Glomerular visceral epithelial cell (primary cell): ENCODE data around the gene OTOP1.
"Not testable (repeated sequence)": the region's sequence is repeated elsewhere in the genome, so short reads cannot be mapped to it uniquely, and the experiment has no call there.

Experiments used
- DNase-seq: peaks from one replicate; pipeline ENCODE4 v3.0.0-alpha.2; 2016; ENCODE audit errors: extremely low spot score

Gene OTOP1

DNA sequence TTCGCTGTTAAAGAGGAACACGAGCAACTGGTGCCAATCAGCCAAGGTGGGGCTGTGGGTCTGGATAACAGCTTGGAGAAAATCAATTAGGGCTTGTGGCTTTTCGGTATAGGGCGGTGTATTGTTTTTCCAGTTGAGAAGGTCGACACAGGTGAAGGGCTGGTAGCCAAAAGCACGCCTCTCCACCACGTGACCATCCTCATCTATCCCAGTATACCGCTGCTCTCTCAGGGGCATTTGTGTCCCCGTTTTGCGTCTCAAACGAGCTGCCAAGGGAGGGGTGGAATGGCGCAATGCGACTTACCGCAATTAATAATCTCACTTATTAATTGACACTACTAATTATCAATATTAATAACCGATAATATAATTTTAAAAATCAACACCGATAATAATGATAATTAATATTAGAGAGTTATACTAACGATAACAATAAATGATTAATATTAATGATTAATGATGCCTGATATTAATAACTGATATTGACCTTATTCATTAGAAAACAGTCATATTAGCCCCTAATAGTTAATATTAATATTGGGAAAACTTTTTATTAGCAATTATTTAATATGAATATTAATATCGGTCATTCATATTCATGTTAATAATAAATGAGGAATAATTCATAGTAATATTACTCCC, 62.1 kb downstream of the OTOP1 start:
- not testable (repeated sequence) for DNase-seq

DNA sequence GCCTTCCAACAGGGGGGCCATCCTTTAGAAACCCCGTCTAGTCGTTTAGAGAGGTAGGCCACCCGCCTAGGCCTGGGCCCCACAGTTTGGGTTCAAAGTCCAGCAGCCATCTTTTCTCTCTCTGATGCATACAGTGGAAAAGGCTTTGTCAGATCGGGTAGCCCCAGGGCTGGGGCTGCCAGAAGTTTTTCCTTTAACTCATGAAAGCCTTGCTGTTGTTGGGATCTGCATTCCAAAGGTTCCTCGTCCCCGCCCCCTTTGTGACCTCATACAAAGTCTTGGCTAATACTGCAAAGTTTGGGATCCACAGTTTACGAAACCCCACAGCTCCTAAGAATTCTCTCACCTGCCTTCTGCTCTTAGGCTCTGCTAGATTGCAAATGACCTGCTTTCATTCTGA, 64.5 kb downstream of the OTOP1 start:
- not testable (repeated sequence) for DNase-seq

DNA sequence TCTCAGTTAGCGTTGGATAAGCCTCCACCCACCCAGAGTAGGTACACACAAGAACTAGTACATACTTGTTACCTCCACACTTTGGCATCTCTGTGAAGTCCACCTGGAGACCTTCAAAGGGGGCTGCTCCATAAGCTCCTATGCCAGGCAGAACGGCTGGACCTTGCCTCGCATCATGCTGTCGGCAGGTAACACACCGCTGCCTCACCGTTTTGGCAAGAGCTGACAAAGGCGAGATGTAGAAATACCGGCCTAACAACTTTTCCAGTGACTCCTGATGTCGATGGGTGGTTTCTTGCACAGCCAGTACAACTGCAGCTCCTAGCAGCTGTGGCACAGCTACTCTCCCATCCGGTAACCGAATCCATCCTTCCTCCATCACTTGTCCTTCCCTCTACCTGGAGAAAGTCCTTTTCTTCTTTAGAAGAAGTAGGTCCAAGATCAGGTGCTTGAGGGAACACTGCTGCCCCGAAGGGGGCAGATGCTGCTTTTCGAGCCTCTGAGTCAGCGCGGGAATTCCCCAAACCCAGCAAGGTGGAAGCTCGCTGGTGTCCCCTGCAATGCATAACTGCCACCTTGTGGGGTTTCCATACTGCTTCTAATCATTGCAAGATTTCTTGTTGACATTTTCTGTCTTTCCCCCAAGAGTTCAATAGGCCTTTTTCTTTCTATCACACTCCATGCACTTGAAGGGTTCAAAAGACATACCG, 65.6 kb downstream of the OTOP1 start:
- DNase-seq: not testable (repeated sequence)

DNA sequence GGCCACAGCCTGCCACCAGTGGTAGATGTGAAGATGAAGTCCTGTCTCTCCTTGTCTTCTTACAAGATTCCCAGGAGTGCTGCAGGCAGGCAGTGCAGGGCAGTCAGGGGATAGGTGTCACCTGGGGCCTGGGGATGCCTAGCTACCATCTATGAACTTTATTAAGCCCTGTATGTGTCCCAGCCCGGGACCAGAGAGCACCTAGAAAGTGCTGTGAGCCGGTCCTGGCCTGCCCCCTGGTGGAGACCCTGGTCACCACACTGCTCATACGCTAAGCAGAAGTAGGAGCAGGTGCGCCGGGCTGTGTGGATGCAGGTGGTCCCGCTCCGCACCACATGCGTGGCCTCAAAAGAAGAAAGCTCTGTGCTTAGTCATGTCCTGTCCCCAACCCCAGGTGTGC, 81.1 kb downstream of the OTOP1 start:
- not testable (repeated sequence) for DNase-seq

DNA sequence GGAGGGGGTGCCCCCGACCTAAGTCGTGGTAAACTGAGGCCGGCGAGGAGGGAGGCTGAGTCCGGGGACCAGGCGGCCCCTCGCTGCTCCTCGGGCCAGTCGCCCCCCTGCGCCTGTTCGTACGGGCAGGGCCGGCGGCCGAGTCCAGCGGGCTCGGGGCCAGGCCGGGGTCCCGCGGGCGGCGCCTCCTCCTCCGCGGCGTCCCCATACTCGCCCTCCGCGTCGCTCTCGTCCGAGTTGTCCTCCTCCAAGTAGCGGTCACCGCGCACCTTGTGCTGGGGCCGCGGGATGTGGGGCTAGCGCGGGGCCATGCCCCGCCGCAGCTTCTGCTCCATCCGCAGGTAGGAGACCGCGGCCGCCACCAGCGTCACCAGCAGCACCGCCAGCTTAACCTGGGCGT, 83.4 kb downstream of the OTOP1 start:
- not testable (repeated sequence) for DNase-seq

DNA sequence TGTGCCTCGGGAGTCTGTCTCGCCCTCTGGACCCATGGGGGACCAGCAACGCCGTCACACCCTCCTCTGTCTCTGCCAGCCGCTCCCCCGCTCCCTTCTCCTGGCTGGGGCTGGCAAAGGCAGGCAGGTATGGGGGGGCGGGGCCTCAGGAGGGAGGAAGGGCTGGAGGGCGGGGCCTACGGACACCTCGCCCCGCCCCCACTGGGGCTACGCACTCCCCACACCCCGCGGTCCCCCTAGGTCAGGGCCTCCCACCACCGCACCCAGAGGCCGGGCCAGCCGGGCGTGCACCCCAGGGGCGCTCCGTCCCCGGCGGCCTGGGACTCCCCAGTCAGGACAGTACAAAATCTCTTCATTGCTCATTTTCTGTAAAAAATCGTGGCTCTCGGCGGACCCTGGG, 84.0 kb downstream of the OTOP1 start:
- not testable (repeated sequence) for DNase-seq

DNA sequence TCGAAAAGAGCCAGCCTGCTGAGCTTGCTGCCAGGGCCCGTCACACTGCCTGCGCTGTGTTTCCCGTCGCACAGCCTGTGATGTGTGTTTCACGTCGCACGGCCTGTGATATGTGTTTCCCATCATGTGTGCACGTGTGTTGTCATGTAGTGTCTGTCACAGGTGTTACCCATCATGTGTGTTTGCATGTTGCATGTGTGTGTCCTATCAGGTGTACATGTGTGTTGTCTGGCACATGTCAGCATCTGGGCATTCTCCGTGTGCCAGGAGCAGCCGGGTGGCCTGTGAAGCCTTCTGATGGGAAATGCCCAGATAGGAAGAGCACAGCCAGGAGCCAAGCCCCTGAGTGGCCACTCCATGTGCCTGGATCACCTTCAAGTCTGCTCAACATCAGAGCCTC, 85.5 kb downstream of the OTOP1 start:
- DNase-seq: not testable (repeated sequence)
